Stimulated activated CD4-positive, alpha-beta T cell treated with anti-CD3 and anti-CD28 coated beads, Interleukin-2, amount 100 ng/mL, for 4 hours (primary cell): ENCODE measurements around the gene ZKSCAN7.
A peak's percentile ranks its signal among the peaks of the same experiment; 100 is the strongest.
"Not testable (repeated sequence)": the region's sequence is repeated elsewhere in the genome, so short reads cannot be mapped to it uniquely, and the experiment has no call there.

ENCODE experiments used
- DNase-seq: peaks from one replicate; pipeline ENCODE4 v3.0.0-alpha.2; 2020; ENCODE audit warnings: low read depth

ZKSCAN7 gene

DNA sequence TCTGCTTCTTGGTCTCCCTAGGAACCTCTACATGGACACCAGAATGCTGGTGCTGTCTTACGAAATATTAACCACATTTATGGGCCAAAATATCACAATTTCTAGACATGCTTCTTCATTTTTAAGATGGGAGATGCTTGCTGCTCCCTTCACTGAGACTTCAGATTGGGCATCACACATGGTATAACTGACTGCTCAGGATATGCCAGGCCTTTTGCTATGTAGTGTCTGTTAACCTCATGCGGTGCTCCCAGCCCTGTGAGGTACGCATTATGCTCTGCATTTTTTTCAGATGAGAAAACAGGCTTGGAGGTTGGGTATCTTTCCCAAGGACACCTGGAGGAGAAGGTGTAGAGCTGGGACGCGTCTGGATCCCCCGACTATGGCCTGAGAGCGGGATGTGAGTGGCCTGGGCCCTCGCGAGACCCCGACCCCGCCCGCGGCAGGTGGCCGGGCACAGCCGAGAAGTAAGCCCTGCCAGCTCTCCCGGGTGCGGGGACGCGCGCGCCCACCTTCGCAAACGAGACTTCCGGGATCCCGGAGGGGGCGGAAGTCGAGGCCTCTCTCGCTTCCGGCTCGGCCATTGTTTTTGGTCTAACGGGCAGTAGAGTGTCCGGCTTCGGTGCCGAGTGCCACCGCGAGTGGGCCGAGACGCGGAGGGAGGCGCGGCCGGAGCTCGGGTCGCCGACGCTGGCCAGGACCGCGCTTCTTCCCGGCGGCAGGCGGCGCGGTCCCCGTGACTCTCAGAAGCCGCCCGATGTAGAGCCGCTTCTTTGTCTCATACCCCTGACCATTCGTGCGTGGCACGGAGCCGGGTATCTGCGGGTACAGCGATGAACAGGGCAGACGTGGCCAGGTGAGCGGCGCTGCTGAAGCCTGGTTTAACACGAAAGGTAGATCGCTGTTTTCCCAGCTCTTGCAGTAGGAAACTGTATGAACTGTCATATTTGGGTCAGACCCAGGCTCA is at the start of gene ZKSCAN7:
Gene ZKSCAN7, plus strand, starts transcription at position 568 of the 967 bp plus-strand sequence. CDS start 1,855 bp downstream, outside the sequence.
- DNase-seq = peak; percentile 39

DNA sequence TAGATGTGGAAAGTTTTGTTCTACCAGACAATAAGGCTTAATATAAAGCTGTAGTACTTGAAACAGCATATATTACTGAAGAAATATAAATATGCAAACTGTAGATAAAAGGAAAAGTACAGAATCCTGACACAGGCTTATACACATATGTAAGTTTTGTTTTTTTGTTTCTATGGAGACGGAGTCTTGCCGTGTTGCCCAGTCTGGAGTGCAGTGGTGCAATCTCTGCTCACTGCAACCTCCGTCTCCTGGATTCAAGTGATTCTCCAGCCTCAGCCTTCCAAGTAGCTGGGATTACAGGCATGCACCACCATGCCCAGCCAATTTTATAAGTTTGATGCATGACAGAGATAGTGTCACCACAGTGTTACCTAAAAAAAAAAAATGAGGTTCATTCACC is 48.4 kb upstream of the ZKSCAN7 start:
- no peak for DNase-seq

DNA sequence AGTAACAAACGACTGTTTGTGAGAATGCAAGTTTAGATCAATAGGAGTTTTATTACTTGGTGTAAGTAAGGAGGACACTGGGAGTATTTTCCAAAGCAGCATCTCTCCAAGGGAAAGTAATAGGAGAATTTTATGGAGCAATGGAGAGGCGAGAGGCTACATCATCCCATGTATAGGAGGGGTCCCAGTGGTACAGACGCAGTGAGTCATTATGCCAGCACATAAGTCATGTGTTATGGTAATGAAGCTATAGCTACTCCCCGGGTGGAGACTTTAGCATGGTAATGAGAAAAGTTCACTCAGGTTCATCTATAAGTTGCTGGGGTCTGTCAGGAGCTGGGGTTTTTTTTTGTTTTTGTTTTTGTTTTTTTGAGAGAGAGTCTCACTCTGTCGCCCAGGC is 48.0 kb upstream of the ZKSCAN7 start:
- no peak for DNase-seq

DNA sequence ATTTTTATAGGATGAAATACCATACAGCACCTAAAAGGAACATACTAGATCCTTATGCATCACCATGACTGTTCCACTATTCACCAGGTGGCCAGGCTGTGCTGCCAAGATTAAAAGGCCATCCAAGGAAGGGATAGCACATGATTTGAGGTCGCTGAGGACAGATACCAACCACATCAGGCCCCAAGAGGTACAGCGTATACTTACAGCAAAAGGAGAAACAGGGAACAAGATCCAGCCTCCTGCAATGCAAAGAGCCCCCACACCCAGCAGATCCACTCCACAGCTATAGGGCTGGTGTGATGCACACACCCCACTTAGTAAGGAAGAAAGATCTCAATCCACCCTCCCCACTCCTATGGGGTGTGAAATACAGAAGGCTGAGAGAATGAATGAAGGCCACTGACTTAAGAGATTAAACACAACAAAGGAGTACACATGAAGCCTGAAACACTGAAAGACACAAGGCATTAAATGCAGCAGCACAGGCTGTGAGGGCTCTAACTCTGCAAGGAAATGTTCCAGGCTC is 45.5 kb upstream of the ZKSCAN7 start:
- DNase-seq = no peak

DNA sequence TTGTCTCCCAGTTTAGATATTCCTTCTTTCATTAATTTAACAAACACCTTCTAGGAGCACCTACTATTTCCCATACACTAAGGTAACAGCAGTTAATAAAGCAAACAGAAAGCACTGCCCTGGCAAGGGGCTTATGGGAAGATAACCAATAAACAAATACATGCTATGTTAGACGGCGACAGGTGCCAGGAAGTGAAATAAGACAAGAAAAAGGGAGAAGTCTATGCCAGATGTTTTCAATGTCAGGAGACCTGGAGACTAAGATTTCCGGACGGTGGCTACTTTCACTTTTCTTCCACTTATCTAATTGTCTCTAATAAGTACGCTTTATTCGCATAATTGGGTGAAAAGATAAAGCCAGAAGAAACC is 45.0 kb upstream of the ZKSCAN7 start:
- no peak for DNase-seq

DNA sequence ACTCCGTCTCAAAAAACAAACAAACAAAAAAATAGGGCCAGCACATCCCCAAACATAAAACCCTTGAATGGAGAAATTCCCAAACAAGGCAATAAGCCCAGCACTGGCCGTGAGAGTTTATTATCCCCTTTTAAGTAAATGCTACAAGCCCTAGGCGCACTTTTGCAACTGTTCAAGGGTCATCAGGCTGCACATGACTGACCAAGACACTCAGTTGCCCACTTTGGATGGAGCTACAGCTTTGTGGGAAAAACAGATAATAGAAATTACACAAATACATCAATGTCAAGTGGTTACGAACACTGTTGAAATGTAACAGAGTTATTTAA is 43.8 kb upstream of the ZKSCAN7 start:
- DNase-seq = no peak

DNA sequence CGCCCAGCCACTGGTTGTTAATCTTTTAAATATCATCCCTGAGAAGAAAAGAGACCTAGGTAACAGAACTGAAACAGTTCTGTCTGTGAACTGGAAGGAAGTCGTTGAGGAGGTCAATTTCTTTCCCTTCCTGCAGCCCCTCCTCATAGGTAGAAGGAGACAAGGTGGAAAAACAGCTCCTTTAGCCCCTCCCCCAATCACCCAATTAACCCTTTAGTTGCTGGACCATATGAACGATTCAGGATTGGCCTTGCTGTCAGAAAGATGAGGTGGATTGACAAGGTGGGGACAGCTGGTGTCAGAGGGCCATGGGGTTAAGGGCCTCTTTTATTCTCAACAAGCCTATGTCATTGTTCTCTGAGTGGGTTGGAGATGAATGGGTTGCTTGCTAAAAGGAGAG is 41.5 kb upstream of the ZKSCAN7 start:
- no peak for DNase-seq

DNA sequence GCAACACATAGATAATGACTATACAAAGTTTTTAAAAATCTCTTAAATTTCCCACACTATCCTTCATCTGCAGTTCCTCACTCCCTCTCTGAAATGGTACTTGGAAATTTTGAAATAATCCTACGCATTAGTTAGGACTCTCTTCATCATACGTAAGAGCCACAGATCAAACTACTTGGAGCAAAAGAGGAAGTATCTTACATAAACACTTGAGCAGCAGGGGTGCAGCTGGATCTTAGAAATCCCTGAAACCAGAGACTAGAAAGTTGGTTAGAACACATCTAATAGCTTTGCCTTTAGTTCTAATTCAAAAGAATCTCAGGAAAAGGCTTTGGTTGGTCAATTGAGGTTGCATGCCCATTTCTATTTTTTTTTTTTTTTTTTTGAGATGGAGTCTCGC is 38.8 kb upstream of the ZKSCAN7 start:
- no peak for DNase-seq

DNA sequence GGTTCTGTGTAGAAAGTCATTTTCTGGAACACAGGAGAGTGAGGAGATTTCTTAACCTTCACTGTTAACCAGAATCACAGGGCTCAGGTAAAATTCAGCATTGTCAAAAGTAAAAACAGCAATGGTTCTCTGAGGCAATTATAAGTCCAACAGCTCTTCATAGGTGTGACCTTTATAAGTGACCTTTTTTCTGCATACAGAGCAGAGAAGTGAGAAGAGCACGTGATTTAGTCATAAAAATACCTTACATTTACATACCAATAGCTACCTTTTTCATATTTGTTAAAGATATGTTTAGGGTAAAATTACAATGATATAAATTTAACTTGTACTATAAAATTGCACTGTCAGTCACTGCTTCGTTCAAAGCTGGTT is 36.2 kb upstream of the ZKSCAN7 start:
- DNase-seq = no peak

DNA sequence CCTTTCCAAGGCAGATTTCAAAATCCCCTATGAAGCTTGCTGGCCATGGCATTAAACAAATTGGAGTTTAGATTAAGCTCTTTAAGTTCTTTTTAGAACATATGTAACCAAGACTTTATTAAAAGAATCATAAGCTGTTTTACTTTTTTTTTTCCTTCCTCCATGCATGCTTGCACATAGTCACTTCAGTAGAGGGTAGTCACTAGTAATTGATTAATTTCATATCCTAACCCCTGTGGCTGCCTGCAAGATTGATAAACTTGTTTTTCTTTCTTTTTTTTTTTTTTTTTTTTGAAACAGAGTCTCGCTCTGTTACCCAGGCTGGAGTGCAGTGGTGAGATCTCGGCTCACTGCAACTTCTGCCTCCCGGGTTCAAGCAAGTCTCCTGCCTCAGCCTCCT is 33.3 kb upstream of the ZKSCAN7 start:
- DNase-seq = no peak

DNA sequence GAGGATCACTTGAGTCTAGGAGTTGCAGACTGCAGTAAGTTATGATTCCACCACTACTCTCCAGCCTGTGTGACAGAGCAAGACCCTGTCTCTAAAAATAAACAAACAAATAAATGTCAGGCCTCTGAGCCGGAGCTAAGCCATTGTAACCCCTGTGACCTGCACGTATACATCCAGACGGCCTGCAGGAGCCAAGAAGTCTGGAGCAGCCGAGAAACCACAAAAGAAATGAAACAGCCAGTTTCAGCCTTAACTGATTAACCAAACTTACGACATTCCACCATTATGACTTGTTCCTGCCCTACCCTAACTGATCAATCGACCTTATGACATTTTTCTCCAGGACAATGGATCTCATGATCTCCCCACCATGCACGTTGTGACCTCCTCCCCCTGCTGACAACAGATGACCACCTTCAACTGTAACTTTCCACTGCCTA is 32.5 kb upstream of the ZKSCAN7 start:
- DNase-seq = no peak

DNA sequence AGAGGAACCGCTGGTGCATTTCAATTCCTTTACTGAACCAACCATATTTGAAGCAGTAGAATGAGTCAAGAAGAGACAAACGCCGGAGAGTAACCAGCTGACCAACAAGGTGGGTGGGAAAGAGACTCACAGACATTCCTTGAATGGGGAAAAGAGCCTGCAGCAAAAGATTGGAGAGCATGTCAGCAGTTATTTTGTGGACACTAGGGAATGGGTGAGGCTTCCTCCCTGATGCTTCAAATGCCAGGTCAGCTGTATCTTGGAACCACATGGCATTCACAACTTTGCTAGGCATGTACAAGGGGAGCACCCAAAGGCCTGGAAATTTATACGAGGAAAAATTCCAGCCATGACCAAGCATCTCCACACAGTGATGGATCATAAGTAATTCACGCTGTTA is 29.9 kb upstream of the ZKSCAN7 start:
- DNase-seq = no peak

DNA sequence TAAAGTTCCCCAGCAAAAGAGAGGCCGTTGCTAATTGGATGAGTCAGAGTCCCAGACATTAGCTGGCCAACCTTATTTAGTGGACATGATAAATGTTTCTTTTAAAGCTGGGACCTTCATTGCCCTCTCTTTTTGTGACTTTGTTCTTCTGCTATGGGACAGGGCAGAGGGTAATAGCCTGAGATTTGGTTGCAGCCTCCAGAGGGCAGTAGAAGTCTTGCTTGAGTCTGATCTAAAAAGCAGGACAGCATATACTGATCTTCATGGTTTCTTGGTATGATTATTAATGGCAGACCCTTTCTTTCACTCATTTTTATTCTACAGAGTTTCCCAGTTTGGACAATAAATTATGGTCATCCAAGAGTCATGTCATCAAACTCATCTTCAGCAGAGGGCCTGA is 25.1 kb upstream of the ZKSCAN7 start:
- no peak for DNase-seq

DNA sequence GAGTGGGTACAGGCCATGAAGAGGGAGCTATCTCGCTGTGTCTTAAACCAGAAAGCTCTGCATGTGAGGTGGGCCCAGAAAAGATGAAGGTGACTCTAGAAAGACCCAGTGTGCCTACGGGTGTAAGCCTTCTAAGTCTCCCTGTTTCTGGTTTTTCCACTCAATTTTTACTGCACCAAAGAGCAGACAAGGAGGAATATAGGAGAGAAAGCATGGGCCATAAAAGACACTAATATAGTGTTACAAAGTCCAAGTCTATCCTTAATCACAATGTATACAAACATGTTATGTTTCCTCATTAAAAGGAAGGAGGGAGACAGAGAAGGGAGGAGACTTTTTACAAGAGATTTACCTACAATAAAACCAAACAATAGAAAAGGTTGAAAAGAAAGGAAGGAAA is 24.1 kb upstream of the ZKSCAN7 start:
- DNase-seq = no peak

DNA sequence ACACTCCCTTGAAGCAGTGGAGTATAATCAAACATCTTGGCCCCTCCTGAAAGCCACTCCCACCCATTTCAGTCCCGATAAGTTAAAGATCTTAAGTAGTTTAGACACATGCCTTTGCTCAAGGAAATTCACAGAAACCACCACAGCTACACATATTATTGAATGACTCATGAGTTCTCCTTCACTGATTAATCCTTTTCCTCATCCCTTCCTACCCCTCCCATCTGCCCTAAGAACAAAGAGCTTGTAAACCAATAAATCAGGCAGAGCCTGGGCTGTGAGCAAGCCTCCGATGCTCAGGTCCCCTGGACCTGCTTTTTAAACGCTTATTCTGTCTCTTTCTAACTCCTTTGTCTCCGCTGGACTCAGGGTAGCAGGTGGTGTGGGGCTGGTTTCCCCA is 20.3 kb upstream of the ZKSCAN7 start:
- not testable (repeated sequence) for DNase-seq

DNA sequence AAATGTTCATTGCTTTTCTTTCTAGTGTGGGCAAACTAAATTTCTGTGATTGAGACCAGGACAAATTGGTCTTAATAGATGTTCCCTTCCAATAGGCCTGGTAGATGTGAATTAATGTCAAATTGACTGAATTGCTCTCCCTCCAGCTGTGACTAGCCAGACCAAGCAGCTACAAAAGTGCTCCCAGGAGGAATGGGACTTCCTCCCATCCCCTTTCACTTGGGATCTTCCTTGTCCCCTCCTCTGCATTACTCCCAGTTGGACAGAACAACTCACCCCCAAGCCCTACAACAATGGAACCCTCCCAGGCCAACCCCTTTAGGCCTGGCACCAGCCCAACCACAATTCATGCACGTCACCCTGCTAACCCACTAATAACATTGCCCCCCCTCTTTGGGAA is 19.6 kb upstream of the ZKSCAN7 start:
- no peak for DNase-seq

DNA sequence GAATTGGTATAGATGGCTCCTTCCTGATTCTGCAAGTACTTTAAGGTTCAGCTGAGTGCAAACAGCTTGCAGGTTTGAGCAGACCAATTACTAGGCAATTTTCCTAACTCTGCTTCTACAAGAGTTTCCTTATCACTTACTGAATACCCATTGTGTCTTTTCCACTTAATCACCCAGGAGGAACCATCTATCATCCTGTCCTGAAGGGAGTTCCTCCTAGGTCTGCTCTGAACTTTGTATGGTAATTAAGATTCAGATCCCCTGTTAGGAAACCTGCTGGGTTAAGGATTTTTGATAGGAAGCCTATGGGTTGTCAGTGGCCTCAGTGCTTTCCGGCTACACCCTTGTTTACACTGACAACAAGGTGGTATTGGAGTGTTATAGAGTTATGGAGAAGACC is 10.2 kb upstream of the ZKSCAN7 start:
- not testable (repeated sequence) for DNase-seq

DNA sequence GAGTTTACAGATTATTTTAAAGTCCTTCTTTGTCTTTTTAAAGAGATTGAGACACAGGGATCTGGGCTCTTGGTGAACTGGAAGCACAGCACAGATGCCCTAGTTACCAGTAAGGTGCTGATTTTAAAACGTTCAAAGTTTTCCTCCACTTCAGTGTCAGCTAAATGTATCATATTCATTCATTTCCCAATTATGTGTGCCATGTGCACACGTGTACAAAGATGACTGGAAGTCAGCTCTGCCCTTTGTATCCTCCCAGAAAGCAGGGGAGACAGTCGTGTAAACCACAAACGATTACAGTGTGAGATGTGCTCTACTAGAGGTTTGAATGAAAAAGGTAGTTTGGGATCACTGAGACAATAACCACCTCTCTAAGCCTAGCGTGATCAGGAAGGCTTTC is 730 bp downstream of the ZKSCAN7 start:
- DNase-seq = no peak

DNA sequence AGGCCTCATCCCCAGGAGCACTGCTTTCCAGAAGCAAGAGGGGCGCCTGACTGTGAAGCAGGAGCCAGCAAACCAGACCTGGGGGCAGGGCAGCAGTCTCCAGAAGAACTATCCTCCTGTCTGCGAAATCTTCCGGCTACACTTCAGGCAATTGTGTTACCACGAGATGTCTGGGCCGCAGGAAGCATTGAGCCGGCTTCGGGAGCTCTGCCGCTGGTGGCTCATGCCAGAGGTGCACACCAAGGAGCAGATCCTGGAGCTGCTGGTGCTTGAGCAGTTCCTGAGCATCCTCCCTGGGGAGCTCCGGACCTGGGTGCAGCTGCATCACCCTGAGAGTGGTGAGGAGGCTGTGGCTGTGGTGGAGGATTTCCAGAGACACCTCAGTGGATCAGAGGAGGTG is 2.1 kb downstream of the ZKSCAN7 start:
- DNase-seq = no peak

DNA sequence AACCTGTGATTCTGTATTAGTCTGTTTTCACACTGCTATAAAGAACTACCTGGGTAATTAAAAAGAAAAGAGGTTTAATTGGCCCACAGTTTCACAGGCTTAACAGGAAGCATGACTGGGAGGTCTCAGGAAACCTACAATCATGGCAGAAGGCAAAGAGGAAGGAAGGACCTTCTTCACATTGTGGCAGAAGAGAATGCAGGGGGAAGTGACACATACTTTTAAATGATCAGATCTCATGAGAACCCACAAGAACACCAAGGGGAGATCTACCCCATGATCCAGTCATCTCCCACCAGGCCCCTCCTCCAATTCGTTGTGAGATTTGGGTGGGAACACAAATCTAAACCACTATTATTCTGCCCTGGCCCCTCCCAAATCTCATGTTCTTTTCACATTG is 6.1 kb downstream of the ZKSCAN7 start:
- no peak for DNase-seq

DNA sequence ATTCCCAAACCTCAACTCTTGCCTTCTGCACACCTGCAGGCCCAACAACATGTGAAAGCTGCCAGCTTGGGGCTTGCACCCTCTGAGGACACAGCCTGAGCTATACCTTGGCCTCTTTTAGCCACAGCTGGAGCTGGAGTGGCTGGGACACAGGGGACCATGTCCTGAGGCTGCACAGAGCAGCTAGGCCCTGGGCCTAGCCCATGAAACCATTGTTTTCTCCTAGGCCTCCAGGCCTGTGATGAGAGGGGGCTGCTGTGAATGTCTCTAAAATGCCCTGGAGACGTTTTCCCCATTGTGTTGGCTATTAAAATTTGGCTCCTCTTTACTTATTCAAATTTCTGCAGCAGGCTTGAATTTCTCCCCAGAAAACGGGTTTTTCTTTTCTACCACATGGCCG is 7.2 kb downstream of the ZKSCAN7 start:
- no peak for DNase-seq

DNA sequence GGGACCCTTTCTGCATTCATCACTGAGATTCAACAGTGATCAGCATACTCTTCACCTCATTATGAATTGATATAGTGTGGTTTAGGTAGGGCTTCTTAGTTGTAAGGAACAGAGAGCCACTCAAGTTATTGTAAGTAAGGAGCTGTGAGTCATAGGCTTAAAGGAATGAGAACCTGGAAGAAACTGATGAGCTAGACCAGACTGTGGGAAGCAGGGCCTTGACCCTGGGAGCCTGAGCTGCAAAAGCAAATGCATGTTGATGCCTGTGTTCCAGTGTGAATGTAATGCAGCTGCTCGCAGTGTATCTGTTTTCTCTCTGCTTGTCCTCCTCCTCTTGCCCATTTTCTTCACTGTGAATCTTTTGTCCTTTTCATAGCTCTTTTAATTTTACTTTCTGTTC is 13.6 kb downstream of the ZKSCAN7 start:
- no peak for DNase-seq

DNA sequence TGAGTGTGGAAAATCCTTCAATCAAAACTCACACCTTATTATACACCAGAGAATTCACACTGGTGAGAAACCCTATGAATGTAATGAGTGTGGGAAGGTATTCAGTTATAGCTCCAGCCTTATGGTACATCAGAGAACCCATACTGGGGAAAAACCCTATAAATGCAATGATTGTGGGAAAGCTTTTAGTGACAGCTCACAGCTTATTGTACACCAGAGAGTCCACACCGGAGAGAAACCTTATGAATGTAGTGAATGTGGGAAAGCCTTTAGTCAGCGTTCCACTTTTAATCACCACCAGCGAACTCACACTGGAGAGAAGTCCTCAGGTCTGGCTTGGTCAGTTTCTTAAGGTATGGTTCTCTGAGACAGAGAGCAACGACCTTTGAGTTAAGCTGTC is 16.0 kb downstream of the ZKSCAN7 start:
- no peak for DNase-seq

DNA sequence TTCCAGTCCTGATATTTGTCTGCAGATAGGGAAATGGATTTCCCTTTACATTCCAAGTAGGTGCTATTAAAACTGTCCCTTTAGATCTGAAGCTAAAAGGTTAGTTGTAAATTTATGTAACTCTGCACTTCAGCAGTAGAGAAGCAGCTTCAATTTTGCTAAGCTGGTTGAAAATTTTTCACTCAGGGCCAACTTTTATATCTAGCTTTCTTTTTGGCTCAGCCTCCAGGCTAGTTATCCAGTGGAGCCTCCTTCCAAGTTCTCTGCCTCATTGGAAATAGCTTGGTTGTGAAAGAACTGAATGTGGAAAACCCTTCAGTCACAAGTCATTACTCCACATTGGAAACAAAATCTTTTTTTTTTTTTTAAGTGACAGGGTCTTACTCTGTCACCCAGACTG is 21.6 kb downstream of the ZKSCAN7 start:
- no peak for DNase-seq
